GM12875 (cell line): ENCODE data around the gene GRM7.

Source experiments
- H3K4me3 ChIP-seq: one replicate; pipeline ENCODE4 v1.5.1; 2011; ENCODE audit warnings: low read depth, low read length, control low read depth
- TF ChIP-seq, protein P1 (sequence below): IDR thresholded peaks from 2 replicates; pipeline ENCODE4 v1.5.1; 2011; ENCODE audit warnings: low read depth, mild to moderate bottlenecking, control low read depth, inconsistent platforms, low read length, moderate library complexity, borderline replicate concordance; ENCODE audit not compliant: insufficient read depth

GRM7 gene

DNA sequence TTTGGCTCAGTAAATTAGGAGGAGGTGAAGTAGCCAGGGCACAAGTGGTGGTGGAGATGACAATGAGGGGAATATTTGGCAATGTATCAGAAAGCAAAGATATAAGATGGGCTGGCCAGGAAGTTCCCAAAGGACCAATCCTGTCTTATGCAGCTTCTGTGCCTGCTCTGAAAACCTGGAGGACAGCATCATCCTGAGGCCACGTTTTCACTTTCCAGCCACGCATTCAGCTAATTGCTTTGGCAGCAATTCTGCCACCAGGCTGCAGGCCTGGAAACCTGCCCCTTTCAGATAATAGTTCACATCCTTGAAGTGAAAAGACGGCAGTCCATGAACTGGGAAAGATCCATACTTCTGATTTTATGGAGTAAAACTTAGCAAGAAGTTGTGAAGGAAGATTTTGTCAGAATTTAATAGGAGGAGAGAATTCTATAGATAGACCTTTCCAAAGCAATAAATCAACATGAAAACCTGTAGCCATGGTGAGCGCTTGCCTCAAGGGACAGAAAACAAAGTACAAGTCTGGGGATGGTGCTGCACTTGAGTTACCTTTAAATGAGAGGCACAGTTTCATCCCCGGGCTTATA lies 682.5 kb downstream of the GRM7 start:
- TF ChIP-seq, protein P1, sequence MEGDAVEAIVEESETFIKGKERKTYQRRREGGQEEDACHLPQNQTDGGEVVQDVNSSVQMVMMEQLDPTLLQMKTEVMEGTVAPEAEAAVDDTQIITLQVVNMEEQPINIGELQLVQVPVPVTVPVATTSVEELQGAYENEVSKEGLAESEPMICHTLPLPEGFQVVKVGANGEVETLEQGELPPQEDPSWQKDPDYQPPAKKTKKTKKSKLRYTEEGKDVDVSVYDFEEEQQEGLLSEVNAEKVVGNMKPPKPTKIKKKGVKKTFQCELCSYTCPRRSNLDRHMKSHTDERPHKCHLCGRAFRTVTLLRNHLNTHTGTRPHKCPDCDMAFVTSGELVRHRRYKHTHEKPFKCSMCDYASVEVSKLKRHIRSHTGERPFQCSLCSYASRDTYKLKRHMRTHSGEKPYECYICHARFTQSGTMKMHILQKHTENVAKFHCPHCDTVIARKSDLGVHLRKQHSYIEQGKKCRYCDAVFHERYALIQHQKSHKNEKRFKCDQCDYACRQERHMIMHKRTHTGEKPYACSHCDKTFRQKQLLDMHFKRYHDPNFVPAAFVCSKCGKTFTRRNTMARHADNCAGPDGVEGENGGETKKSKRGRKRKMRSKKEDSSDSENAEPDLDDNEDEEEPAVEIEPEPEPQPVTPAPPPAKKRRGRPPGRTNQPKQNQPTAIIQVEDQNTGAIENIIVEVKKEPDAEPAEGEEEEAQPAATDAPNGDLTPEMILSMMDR: no peak
- H3K4me3 ChIP-seq: no peak overlapping the region

DNA sequence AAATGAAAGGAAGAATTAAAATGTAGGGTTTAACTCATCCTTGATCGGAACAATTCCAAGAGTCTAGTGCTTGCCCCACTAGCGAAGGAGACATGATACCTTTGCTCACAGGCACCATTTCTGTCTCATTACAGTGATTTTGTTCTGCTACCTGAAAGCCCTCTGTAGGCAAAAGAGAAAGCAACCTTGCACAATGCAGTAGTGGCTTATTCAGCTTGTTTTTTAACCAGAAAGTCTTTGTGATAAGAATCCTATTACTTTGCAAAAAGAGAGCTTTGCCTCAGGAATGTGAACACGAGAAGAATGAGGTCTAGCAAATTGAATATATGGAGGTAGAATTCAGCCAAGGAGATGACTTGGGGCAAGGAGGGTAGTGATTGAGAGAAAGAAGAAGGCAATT lies 684.4 kb downstream of the GRM7 start:
- TF ChIP-seq, protein P1: no peak
- H3K4me3 ChIP-seq: no peak overlapping the region

DNA sequence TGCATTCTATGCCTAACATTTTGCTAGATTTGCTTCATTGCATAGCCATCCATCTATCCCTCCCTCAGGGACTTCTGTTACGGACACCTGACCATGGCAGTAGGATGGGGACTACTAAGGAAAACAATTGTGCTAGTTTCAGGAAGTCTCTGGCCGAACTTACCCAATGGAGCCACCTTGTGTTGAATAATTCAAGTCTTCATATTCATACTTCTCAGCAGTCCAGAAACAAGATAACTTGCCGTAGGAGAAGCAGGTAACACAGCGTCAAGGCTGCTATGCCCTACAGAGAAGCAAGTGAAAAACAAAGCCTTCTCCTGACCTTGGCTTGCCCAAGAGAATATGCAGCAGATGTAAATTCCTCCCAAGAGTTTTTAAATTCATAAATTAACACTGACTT lies 685.3 kb downstream of the GRM7 start:
- H3K4me3 ChIP-seq: no peak overlapping the region
- TF ChIP-seq, protein P1: no peak

DNA sequence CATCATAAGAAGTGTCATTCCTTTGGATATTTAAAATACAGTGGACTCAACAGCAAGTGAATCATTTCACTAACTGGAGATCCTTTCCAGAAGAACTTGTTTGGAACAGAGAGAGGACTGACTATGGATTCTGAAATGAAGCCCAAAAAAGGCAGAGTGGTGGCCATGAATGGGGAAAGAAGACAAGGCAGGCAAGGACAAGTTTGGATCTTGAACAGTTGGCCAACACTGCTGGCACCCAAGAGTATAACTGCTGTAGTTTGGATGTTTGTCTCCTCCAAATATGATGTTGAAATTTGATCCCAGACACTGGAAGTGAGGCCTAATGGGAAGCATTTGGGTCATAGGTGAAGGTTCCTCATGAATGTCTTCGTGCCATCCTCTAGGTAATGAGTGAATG lies 686.9 kb downstream of the GRM7 start:
- TF ChIP-seq, protein P1: no peak
- no peak overlapping the region for H3K4me3 ChIP-seq

DNA sequence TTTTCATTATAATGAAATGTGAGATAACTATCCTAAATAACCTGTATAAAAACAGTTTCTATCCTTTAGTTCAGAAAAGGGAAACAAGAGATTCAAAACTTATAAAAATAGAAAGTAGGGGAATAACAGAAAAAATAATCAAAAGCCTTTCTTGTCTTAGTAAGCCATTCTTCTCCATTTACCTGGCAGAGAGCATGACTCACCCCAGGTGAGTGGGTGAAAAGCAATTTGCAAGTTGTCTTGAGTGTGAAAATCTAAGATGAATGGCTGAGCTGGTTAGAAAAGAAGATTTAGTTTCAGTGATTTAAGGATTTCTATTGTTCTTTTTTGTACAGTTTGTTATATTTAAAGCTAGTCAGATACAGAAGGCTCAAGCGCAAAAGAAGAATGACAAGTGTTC lies 702.0 kb downstream of the GRM7 start:
- TF ChIP-seq, protein P1: no peak

DNA sequence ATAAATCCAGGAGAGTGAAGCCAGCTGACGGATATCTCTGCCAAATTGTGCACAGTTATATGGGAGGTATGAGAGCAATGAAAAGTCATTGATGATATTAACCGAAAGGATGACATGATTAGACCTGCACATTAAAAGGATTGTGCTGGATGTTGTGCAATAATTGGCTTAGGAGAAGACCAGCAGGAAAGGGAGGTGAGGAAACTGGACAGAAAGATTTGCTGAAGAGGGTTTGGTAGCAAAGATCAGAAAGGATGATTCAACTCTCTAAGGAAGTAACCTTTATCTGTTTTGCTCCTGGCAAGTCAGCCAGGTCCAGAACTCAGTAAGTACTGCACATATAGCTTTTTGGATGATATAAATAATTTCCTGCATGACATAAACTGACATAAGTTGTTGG lies 704.7 kb downstream of the GRM7 start:
- no peak overlapping the region for H3K4me3 ChIP-seq
- TF ChIP-seq, protein P1: no peak

More for the DNA sequence above, 702.0 kb downstream of the GRM7 start:
- H3K4me3 ChIP-seq: no peak overlapping the region

DNA sequence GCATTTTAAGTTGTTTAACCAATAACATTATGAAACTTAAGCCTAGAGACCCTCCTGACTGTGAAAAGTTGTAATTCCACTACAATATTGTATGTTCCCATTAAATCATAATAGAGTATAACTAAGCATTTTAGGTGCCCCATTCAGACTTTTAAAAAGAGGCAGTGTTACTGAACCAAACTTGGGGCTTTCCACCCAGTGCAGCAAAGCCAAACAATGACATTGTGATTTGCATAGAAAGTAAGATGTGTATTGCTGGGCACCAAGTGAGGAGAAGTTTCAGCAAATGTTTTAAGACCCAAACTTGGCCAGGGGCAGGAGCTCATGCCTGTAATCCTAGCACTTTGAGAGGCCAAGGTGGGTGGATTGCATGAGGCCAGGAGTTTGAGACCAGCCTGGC lies 706.2 kb downstream of the GRM7 start:
- no peak overlapping the region for H3K4me3 ChIP-seq
- TF ChIP-seq, protein P1: no peak
